Kidney (tissue), 14 donors: ENCODE data around the gene DNM3. TPM values are rescaled to one million over a fixed set of nuclear protein-coding genes. Genes with fewer than 3 reads are reported as not detected.
A peak's percentile ranks its signal among the peaks of the same experiment; 100 is the strongest.

Experiments used
- DNase-seq, 5 donors: peaks; one replicate each; pipeline ENCODE4 v3.0.0-alpha.2; 2013 to 2020
- FAIRE-seq: peaks from 2 replicates; lab custom pipeline; 2012; peaks lifted over from hg19 to GRCh38; lab: Jason Lieb, UNC
- H3K27ac ChIP-seq, 2 donors: one replicate each; pipeline ENCODE4 v1.7.0; 2013; ENCODE audit warnings: low read depth in 2 of 2, low read length in 2 of 2, inconsistent platforms in 1 of 2
- H3K27me3 ChIP-seq: one replicate; pipeline ENCODE4 v1.7.1; 2013; ENCODE audit warnings: low read length, inconsistent platforms; ENCODE audit not compliant: control insufficient read depth, insufficient read depth
- H3K36me3 ChIP-seq, 3 donors: one replicate each; pipeline versions ENCODE4 v1.7.0 to v1.7.1; 2013; ENCODE audit warnings: low read length in 3 of 3, control low read depth in 1 of 3, inconsistent platforms in 1 of 3; ENCODE audit not compliant: insufficient read depth in 3 of 3, control insufficient read depth in 2 of 3
- H3K4me1 ChIP-seq, 3 donors: one replicate each; pipeline versions ENCODE4 v1.7.0 to v1.7.1; 2013; ENCODE audit warnings: low read length in 3 of 3, inconsistent platforms in 1 of 3, low read depth in 1 of 3; ENCODE audit not compliant: control insufficient read depth in 2 of 3, insufficient read depth in 2 of 3
- H3K4me3 ChIP-seq, 3 donors: one replicate each; pipeline versions ENCODE4 v1.7.0 to v1.8.1; 2013; ENCODE audit warnings: low read length in 3 of 3, control low read depth in 1 of 3, inconsistent platforms in 1 of 3
- H3K9ac ChIP-seq, 3 donors: one replicate each; pipeline versions ENCODE4 v1.7.0 to v1.7.1; 2013; ENCODE audit warnings: low read length in 3 of 3, control low read depth in 1 of 3, inconsistent platforms in 1 of 3
- H3K9me3 ChIP-seq, 3 donors: one replicate each; pipeline versions ENCODE4 v1.7.0 to v1.7.1; 2013; ENCODE audit warnings: low read length in 3 of 3, control low read depth in 1 of 3, inconsistent platforms in 1 of 3; ENCODE audit not compliant: control insufficient read depth in 2 of 3, insufficient read depth in 1 of 3
- CTCF ChIP-seq: IDR thresholded peaks from 3 replicates; pipeline ENCODE4 v1.5.1; 2012; ENCODE audit warnings: mild to moderate bottlenecking, moderate library complexity, borderline replicate concordance; ENCODE audit not compliant: insufficient read depth; ENCODE audit errors: extremely low read depth
- intact Hi-C: fragments of 100-400 bp; cut with DNase I; formaldehyde crosslinking; loops from one replicate; pipeline ENCODE4 v1.11.1; 2022
- polyA plus RNA-seq: library from polyadenylated mRNA; stranded (reverse); fragments of 350-450 nt; fragmentation: Illumina TruSeq; extraction: RNeasy Lipid Tissue Mini Kit (QIAGEN cat#74804); gene quantifications from one replicate; pipeline ENCODE4 v1.2.3, GENCODE V29; 2014; ENCODE audit warnings: low read depth, low replicate concordance; ENCODE audit not compliant: insufficient read depth
- total RNA-seq: library from RNA; stranded (reverse); fragmentation: NEBNext Ultra II Directional; extraction: Animal tissue kit (Norgen Biotek cat#: 25700); gene quantifications from one replicate; pipeline ENCODE4 v1.2.1, GENCODE V29; 2021
- donor health status: control.
- donor health status: control.
- donor health status: control.
- donor health status: control.
- donor health status: control.
- donor health status: DM: yes; HTN: yes; CAD: no.
- donor health status: Normal renal cell carcinoma (clear cell type).

DNM3 gene
- total and polyA plus RNA-seq, 2 donors from 2014 or later: 5.9 to 19.1 TPM

- Histone ChIP-seq H3K27me3 (no peaks in the 10 kb centered on the region), H3K9ac (no peak overlapping the region), H3K27ac (no peak overlapping the region), H3K4me1 (peaks cover 16 to 29% (median 25%) of the 10 kb centered on the region in 3 donors), H3K36me3 (no peaks in the 10 kb centered on the region), H3K4me3 (no peak overlapping the region), H3K9me3 (no peaks in the 10 kb centered on the region)
- no peak for TF ChIP-seq CTCF
- intact Hi-C loops: no loop called here
- DNase-seq (peak in 1 of 5 donors; percentile 32), FAIRE-seq (no peak)
These were observed 515.3 kb downstream of the DNM3 start for GRCh38 chr1:172356620-172357019.

GRCh38 chr1:172357753-172358385 lies 516.6 kb downstream of the DNM3 start:
- FAIRE-seq: no peak
- peak overlapping the region in 2 of 3 donors; percentile 26 to 27 for H3K4me3 ChIP-seq

GRCh38 chr1:172359491-172359999 lies 518.2 kb downstream of the DNM3 start:
- FAIRE-seq (no peak), DNase-seq (peak in 3 of 5 donors; percentile 38 to 92 (median 90))
- no peaks in the 10 kb centered on the region for H3K36me3 ChIP-seq
- intact Hi-C loops: no loop called here
- H3K27ac ChIP-seq: peak overlapping the region; percentile 72 to 95
- no peak for TF ChIP-seq CTCF
- H3K4me1 ChIP-seq: peaks cover 12 to 29% (median 21%) of the 10 kb centered on the region in 3 donors
- H3K9me3 ChIP-seq: no peaks in the 10 kb centered on the region
- no peak overlapping the region for H3K4me3 ChIP-seq
- peak overlapping the region in 1 of 3 donors; percentile 43 for H3K9ac ChIP-seq
- no peaks in the 10 kb centered on the region for H3K27me3 ChIP-seq

More at GRCh38 chr1:172357753-172358385, 516.6 kb downstream of the DNM3 start:
- Histone ChIP-seq H3K27ac (peak overlapping the region; percentile 72 to 95), H3K4me1 (peaks cover 12 to 29% (median 21%) of the 10 kb centered on the region in 3 donors), H3K36me3 (no peaks in the 10 kb centered on the region), H3K9ac (peak overlapping the region in 1 of 3 donors; percentile 43), H3K9me3 (no peaks in the 10 kb centered on the region), H3K27me3 (no peaks in the 10 kb centered on the region)
- intact Hi-C loops: no loop called here
- no peak for TF ChIP-seq CTCF
- DNase-seq: peak in 2 of 5 donors; percentile 46 to 62
